HK-2 (cell line): ENCODE measurements around the gene PLOD1.
"Not testable (repeated sequence)": the region's sequence is repeated elsewhere in the genome, so short reads cannot be mapped to it uniquely, and the experiment has no call there.

ENCODE experiments used
- DNase-seq: peaks from one replicate; pipeline ENCODE4 v3.0.0-alpha.2; 2018; ENCODE audit not compliant: unreplicated experiment

Gene PLOD1

GRCh38 chr1:12005488-12006166, 71.1 kb downstream of the PLOD1 start:
- no peak for DNase-seq

- DNase-seq, result no peak
Measured at GRCh38 chr1:12006167-12006921, 71.8 kb downstream of the PLOD1 start.

GRCh38 chr1:12007204-12007603, 72.7 kb downstream of the PLOD1 start:
- DNase-seq, result no peak

- DNase-seq, result not testable (repeated sequence)
Measured at GRCh38 chr1:12008355-12008754, 73.8 kb downstream of the PLOD1 start.

- no peak for DNase-seq
Measured at GRCh38 chr1:12009318-12009947, 74.9 kb downstream of the PLOD1 start.

GRCh38 chr1:12010746-12011570, 76.4 kb downstream of the PLOD1 start:
- DNase-seq, result no peak

GRCh38 chr1:12011998-12012397, 77.5 kb downstream of the PLOD1 start:
- DNase-seq, result no peak

GRCh38 chr1:12012560-12013316, 78.2 kb downstream of the PLOD1 start:
- no peak for DNase-seq

- no peak for DNase-seq
Measured at GRCh38 chr1:12014141-12014991, 79.8 kb downstream of the PLOD1 start.

GRCh38 chr1:12015001-12015491, 80.5 kb downstream of the PLOD1 start:
- DNase-seq, result no peak

- no peak for DNase-seq
Measured at GRCh38 chr1:12015499-12015898, 81.0 kb downstream of the PLOD1 start.

GRCh38 chr1:12016182-12016581, 81.7 kb downstream of the PLOD1 start:
- DNase-seq, result no peak

GRCh38 chr1:12019858-12020509, 85.5 kb downstream of the PLOD1 start:
- DNase-seq, result peak; percentile 28

GRCh38 chr1:12021616-12022015, 87.1 kb downstream of the PLOD1 start:
- DNase-seq, result no peak

- no peak for DNase-seq
Measured at GRCh38 chr1:12022036-12022435, 87.5 kb downstream of the PLOD1 start.
